Neural crest cell (in vitro differentiated cells): ENCODE data around the gene AGAP6. TPM values are rescaled to one million over a fixed set of nuclear protein-coding genes. Genes with fewer than 3 reads are reported as not detected.
"Not testable (repeated sequence)": the region's sequence is repeated elsewhere in the genome, so short reads cannot be mapped to it uniquely, and the experiment has no call there.

Source experiments
- DNase-seq: peaks from one replicate; pipeline ENCODE4 v3.0.0; 2021; ENCODE audit warnings: low read depth, mixed read lengths, low spot score
- H3K27ac Mint-ChIP-seq: one replicate; pipeline ENCODE4 v1.8.0; 2021; ENCODE audit warnings: mild to moderate bottlenecking, mixed read lengths; ENCODE audit not compliant: unreplicated experiment
- H3K27me3 Mint-ChIP-seq: 2 replicates; pipeline ENCODE4 v1.8.0; 2021; ENCODE audit warnings: low read depth, mild to moderate bottlenecking, mixed read lengths
- H3K36me3 Mint-ChIP-seq: 2 replicates; pipeline ENCODE4 v1.8.0; 2021; ENCODE audit warnings: low read depth, mild to moderate bottlenecking, mixed read lengths
- H3K4me1 Mint-ChIP-seq: 2 replicates; pipeline ENCODE4 v1.8.0; 2021; ENCODE audit warnings: mixed read lengths
- H3K4me3 Mint-ChIP-seq: one replicate; pipeline ENCODE4 v1.8.0; 2021; ENCODE audit warnings: mild to moderate bottlenecking, mixed read lengths
- H3K9me3 Mint-ChIP-seq: 2 replicates; pipeline ENCODE4 v1.8.0; 2021; ENCODE audit warnings: mixed read lengths
- total RNA-seq: library from RNA; stranded (reverse); gene quantifications from 2 replicates; pipeline ENCODE4 v1.2.1, GENCODE V29; 2021

Gene AGAP6
- total RNA-seq, 1 donor from 2014 or later: 18.1 TPM

- not testable (repeated sequence) for DNase-seq, H3K9me3 Mint-ChIP-seq, H3K4me1 Mint-ChIP-seq, H3K36me3 Mint-ChIP-seq, H3K27ac Mint-ChIP-seq, H3K4me3 Mint-ChIP-seq
- peaks cover 46% of the 10 kb centered on the region for H3K27me3 Mint-ChIP-seq
These were observed 67.5 kb downstream of the AGAP6 start for GRCh38 chr10:50055494-50056292.

GRCh38 chr10:50056654-50057053 is 68.4 kb downstream of the AGAP6 start:
- H3K9me3 Mint-ChIP-seq, DNase-seq, H3K36me3 Mint-ChIP-seq, H3K27ac Mint-ChIP-seq, H3K4me1 Mint-ChIP-seq, H3K4me3 Mint-ChIP-seq: not testable (repeated sequence)
- H3K27me3 Mint-ChIP-seq: peaks cover 51% of the 10 kb centered on the region

DNA sequence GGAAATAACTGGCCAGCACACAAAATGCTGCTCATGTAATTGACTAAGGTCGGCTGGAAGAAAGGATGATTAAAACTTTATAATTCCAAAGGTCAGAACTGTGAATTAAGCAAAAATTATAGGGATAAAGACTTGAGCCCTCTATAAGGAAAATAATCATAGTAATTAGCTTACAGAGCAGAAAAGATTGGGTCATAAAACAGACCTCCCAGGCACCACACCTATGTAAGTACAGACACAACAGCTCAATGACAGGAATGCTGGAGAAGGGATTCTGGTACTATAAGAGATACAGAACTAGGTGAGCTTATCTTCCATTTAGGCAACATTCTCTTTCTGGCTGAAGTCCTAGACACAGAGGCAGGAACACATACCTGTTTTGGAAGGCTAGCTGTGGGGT is 70.5 kb downstream of the AGAP6 start:
- not testable (repeated sequence) for H3K9me3 Mint-ChIP-seq, H3K4me1 Mint-ChIP-seq, H3K27ac Mint-ChIP-seq, H3K36me3 Mint-ChIP-seq, H3K4me3 Mint-ChIP-seq, DNase-seq
- H3K27me3 Mint-ChIP-seq: peaks cover 71% of the 10 kb centered on the region

- not testable (repeated sequence) for DNase-seq, H3K36me3 Mint-ChIP-seq
These were observed 71.7 kb downstream of the AGAP6 start for GRCh38 chr10:50059946-50060345.

More at GRCh38 chr10:50059946-50060345, 71.7 kb downstream of the AGAP6 start:
- not testable (repeated sequence) for H3K4me1 Mint-ChIP-seq, H3K9me3 Mint-ChIP-seq, H3K27ac Mint-ChIP-seq, H3K4me3 Mint-ChIP-seq
- H3K27me3 Mint-ChIP-seq: peaks cover 76% of the 10 kb centered on the region

Other genes with a start within 250 kb of the AGAP6 start
- 10.1 and 10.6 TPM in 2 replicates for gene OGDHL, start 226.1 kb upstream of the AGAP6 start, total RNA-seq
- 51.2 and 54.2 TPM in 2 replicates for gene PARG, start 46.4 kb upstream of the AGAP6 start, total RNA-seq
- gene TIMM23B, start 46.4 kb upstream of the AGAP6 start, total RNA-seq: 17.1 and 19.5 TPM in 2 replicates
- gene WASHC2A, start 79.5 kb downstream of the AGAP6 start, total RNA-seq: 38.5 and 47.5 TPM in 2 replicates